Upper lobe of left lung (tissue), 6 donors: Measurements from ENCODE around the gene MACROH2A2. TPM values are rescaled to one million over a fixed set of nuclear protein-coding genes. Genes with fewer than 3 reads are reported as not detected.

Source experiments
- ATAC-seq, 2 donors: fragments of 200-7000 bp; cut with Tn5 transposase; one replicate each; pipeline ENCODE4 v1.9.1; 2022; ENCODE audit warnings: mild to moderate bottlenecking in 2 of 2, moderate library complexity in 2 of 2; ENCODE audit not compliant: low FRiP score in 2 of 2
- DNase-seq, 2 donors: peaks; one replicate each; pipeline ENCODE4 v3.0.0-alpha.2; 2019 to 2020
- H3K27ac ChIP-seq, 4 donors: fragments of 200-600 bp; sonication (generic); one replicate each; pipeline ENCODE4 v1.5.1; 2016 to 2019
- H3K27me3 ChIP-seq, 4 donors: fragments of 200-600 bp; sonication (generic); one replicate each; pipeline ENCODE4 v1.5.1; 2017 to 2019
- H3K36me3 ChIP-seq, 4 donors: fragments of 200-600 bp; sonication (generic); one replicate each; pipeline ENCODE4 v1.5.1; 2016 to 2019
- H3K4me1 ChIP-seq, 4 donors: fragments of 200-600 bp; sonication (generic); one replicate each; pipeline ENCODE4 v1.5.1; 2018 to 2019
- H3K4me3 ChIP-seq, 4 donors: fragments of 200-600 bp; sonication (generic); one replicate each; pipeline ENCODE4 v1.5.1; 2017 to 2019; ENCODE audit warnings: mild to moderate bottlenecking in 2 of 4, moderate library complexity in 1 of 4
- H3K9me3 ChIP-seq, 4 donors: fragments of 200-600 bp; sonication (generic); one replicate each; pipeline ENCODE4 v1.5.1; 2018 to 2019
- CTCF ChIP-seq, 6 experiments: fragments of 450-650 bp in 4 of 6; fragments of 200-600 bp in 2 of 6; sonication (generic) in 2 of 6; IDR thresholded peaks; one replicate each; pipeline ENCODE4 v1.5.1; 2016 to 2019; ENCODE audit warnings: antibody characterized with exemption in 6 of 6
- EP300 ChIP-seq, 4 donors: sonication (generic); formaldehyde crosslinking; IDR thresholded peaks; one replicate each; pipeline ENCODE4 v1.5.1; 2017; ENCODE audit warnings: antibody characterized with exemption in 4 of 4, control low read depth in 2 of 4
- POLR2A ChIP-seq, 4 donors: fragments of 450-650 bp; IDR thresholded peaks; one replicate each; pipeline ENCODE4 v1.5.1; 2016 to 2017; ENCODE audit warnings: antibody characterized with exemption in 4 of 4, mild to moderate bottlenecking in 2 of 4
- POLR2AphosphoS5 ChIP-seq, 2 donors: sonication (generic); formaldehyde crosslinking; IDR thresholded peaks; one replicate each; pipeline ENCODE4 v1.5.1; 2017; ENCODE audit warnings: antibody characterized with exemption in 2 of 2
- WGBS, 2 donors: methylation state at CpG; one replicate each; pipeline ENCODE4 v1.1.5; 2017 to 2018; 5-methylcytosine and 5-hydroxymethylcytosine counted together
- total RNA-seq, 6 donors: library from RNA; depleted of rRNA in 4 of 6; stranded (reverse); fragments of >200 nt in 4 of 6; gene quantifications; one replicate each; pipeline versions ENCODE4 v1.1.0 to v1.2.1, GENCODE V29; 2016 to 2021
- donor health status: DM: no; HTN: no; CAD: no; lungs with moderate emphysema.
- donor health status: DM: no; HTN: yes; CAD: no; lungs with severe emphysema.

MACROH2A2 gene
- total RNA-seq, 6 donors from 2014 or later: 5.2 to 10.9 (median 7.1) TPM

- Histone ChIP-seq H3K36me3 (peaks cover 0 to 10% (median 6%) of the 10 kb centered on the region in 4 donors), H3K4me3 (no peak overlapping the region), H3K27me3 (no peaks in the 10 kb centered on the region), H3K4me1 (peaks cover 5 to 9% (median 6%) of the 10 kb centered on the region in 4 donors), H3K27ac (no peak overlapping the region), H3K9me3 (no peaks in the 10 kb centered on the region)
- DNase-seq (no peak), ATAC-seq (no peak)
- WGBS, 2 donors: 95 to 97% methylated on average over 6 of the region's 6 CpGs
- TF ChIP-seq POLR2AphosphoS5 (IDR thresholded peaks at IDR 0.05): no peak
- no peak for TF ChIP-seq CTCF (IDR thresholded peaks at IDR 0.05)
- TF ChIP-seq EP300 (IDR thresholded peaks at IDR 0.05): no peak
- TF ChIP-seq POLR2A (IDR thresholded peaks at IDR 0.05): no peak
Observed at GRCh38 chr10:70139997-70140250, 87.3 kb downstream of the MACROH2A2 start.

- Histone ChIP-seq H3K36me3 (peaks cover 0 to 10% (median 6%) of the 10 kb centered on the region in 4 donors), H3K4me3 (no peak overlapping the region), H3K27me3 (no peaks in the 10 kb centered on the region), H3K4me1 (peaks cover 9 to 13% (median 9%) of the 10 kb centered on the region in 4 donors), H3K9me3 (no peaks in the 10 kb centered on the region), H3K27ac (no peak overlapping the region)
- no peak for DNase-seq
- TF ChIP-seq POLR2A (IDR thresholded peaks at IDR 0.05) (no peak), EP300 (IDR thresholded peaks at IDR 0.05) (no peak), CTCF (IDR thresholded peaks at IDR 0.05) (no peak), POLR2AphosphoS5 (IDR thresholded peaks at IDR 0.05) (no peak)
- no peak for ATAC-seq
- 89 to 93% methylated on average over 5 of the region's 5 CpGs for WGBS, 2 donors
Observed at GRCh38 chr10:70140297-70140696, 87.7 kb downstream of the MACROH2A2 start.

GRCh38 chr10:70142555-70142954 is 89.9 kb downstream of the MACROH2A2 start:
- no peaks in the 10 kb centered on the region for H3K27me3 ChIP-seq
- no peak overlapping the region for H3K27ac ChIP-seq
- H3K36me3 ChIP-seq: peaks cover 0 to 10% (median 6%) of the 10 kb centered on the region in 4 donors
- no peaks in the 10 kb centered on the region for H3K9me3 ChIP-seq
- TF ChIP-seq POLR2A (IDR thresholded peaks at IDR 0.05) (no peak), EP300 (IDR thresholded peaks at IDR 0.05) (no peak), CTCF (IDR thresholded peaks at IDR 0.05) (no peak), POLR2AphosphoS5 (IDR thresholded peaks at IDR 0.05) (no peak)
- DNase-seq: no peak
- WGBS, 2 donors: 90 to 100% methylated on average over 2 to 10 of the region's 10 CpGs
- no peak for ATAC-seq
- H3K4me1 ChIP-seq: peaks cover 11 to 30% (median 18%) of the 10 kb centered on the region in 4 donors
- H3K4me3 ChIP-seq: no peak overlapping the region

GRCh38 chr10:70144372-70145110 is 91.9 kb downstream of the MACROH2A2 start:
- no peak for ATAC-seq
- no peaks in the 10 kb centered on the region for H3K9me3 ChIP-seq
- H3K27me3 ChIP-seq: no peaks in the 10 kb centered on the region
- peak overlapping the region in 2 of 4 donors; percentile 85 to 90 for H3K4me3 ChIP-seq
- H3K36me3 ChIP-seq: peaks cover 0 to 11% (median 5%) of the 10 kb centered on the region in 4 donors
- 85 to 88% methylated on average over 18 of the region's 18 CpGs for WGBS, 2 donors
- no peak for DNase-seq
- TF ChIP-seq POLR2A (IDR thresholded peaks at IDR 0.05): no peak
- TF ChIP-seq POLR2AphosphoS5 (IDR thresholded peaks at IDR 0.05): no peak
- peaks cover 11 to 30% (median 19%) of the 10 kb centered on the region in 4 donors for H3K4me1 ChIP-seq
- H3K27ac ChIP-seq: peak overlapping the region in 1 of 4 donors; percentile 92

GRCh38 chr10:70145166-70145665 is 92.6 kb downstream of the MACROH2A2 start:
- Histone ChIP-seq H3K27ac (peak overlapping the region; percentile 89 to 92 (median 92)), H3K4me1 (peaks cover 11 to 30% (median 19%) of the 10 kb centered on the region in 4 donors), H3K36me3 (peaks cover 0 to 15% (median 6%) of the 10 kb centered on the region in 4 donors), H3K27me3 (no peaks in the 10 kb centered on the region), H3K9me3 (no peaks in the 10 kb centered on the region), H3K4me3 (peak overlapping the region; percentile 81 to 90 (median 83))
- no peak for DNase-seq
- no peak for ATAC-seq
- TF ChIP-seq EP300 (IDR thresholded peaks at IDR 0.05): no peak
- TF ChIP-seq POLR2A (IDR thresholded peaks at IDR 0.05): no peak
- TF ChIP-seq POLR2AphosphoS5 (IDR thresholded peaks at IDR 0.05): no peak
- no peak for TF ChIP-seq CTCF (IDR thresholded peaks at IDR 0.05)
- 13 to 90% methylated on average over 2 to 21 of the region's 28 CpGs for WGBS, 2 donors
